ENCODE measurements around the gene PDSS2.
A peak's percentile ranks its signal among the peaks of the same experiment; 100 is the strongest.

Gene PDSS2

GRCh38 chr6:107248147-107248546, 211.2 kb downstream of the PDSS2 start:
- no peak for DNase-seq

GRCh38 chr6:107246972-107247615, 212.3 kb downstream of the PDSS2 start:
- peak; percentile 46 for DNase-seq

GRCh38 chr6:107246249-107246971, 213.0 kb downstream of the PDSS2 start:
- DNase-seq = no peak

GRCh38 chr6:107244742-107245480, 214.5 kb downstream of the PDSS2 start:
- no peak for DNase-seq

- DNase-seq = no peak
Measured at GRCh38 chr6:107244082-107244741, 215.2 kb downstream of the PDSS2 start.

- no peak for DNase-seq
Measured at GRCh38 chr6:107243471-107243870, 215.9 kb downstream of the PDSS2 start.

GRCh38 chr6:107237992-107238660, 221.2 kb downstream of the PDSS2 start:
- DNase-seq = no peak

GRCh38 chr6:107235511-107235910, 223.9 kb downstream of the PDSS2 start:
- no peak for DNase-seq

- no peak for DNase-seq
Measured at GRCh38 chr6:107235007-107235406, 224.4 kb downstream of the PDSS2 start.

GRCh38 chr6:107231243-107231642, 228.1 kb downstream of the PDSS2 start:
- no peak for DNase-seq

GRCh38 chr6:107230448-107230847, 228.9 kb downstream of the PDSS2 start:
- DNase-seq = no peak

- no peak for DNase-seq
Measured at GRCh38 chr6:107230024-107230423, 229.3 kb downstream of the PDSS2 start.

- DNase-seq = no peak
Measured at GRCh38 chr6:107228754-107229153, 230.6 kb downstream of the PDSS2 start.

GRCh38 chr6:107221519-107221918, 237.8 kb downstream of the PDSS2 start:
- DNase-seq = no peak

- DNase-seq = no peak
Measured at GRCh38 chr6:107219851-107220250, 239.5 kb downstream of the PDSS2 start.

GRCh38 chr6:107218142-107218541, 241.2 kb downstream of the PDSS2 start:
- peak; percentile 15 for DNase-seq

GRCh38 chr6:107217248-107217647, 242.1 kb downstream of the PDSS2 start:
- DNase-seq = no peak

GRCh38 chr6:107216197-107216933, 243.0 kb downstream of the PDSS2 start:
- no peak for DNase-seq

GRCh38 chr6:107215334-107215733, 244.0 kb downstream of the PDSS2 start:
- no peak for DNase-seq

GRCh38 chr6:107214655-107215054, 244.7 kb downstream of the PDSS2 start:
- DNase-seq = no peak

- no peak for DNase-seq
Measured at GRCh38 chr6:107209406-107210305, 249.7 kb downstream of the PDSS2 start.

Measured in NCI-H146 (cell line).